NCI-H2227 (cell line): ENCODE measurements around the gene MAGOHB.
"Not testable (repeated sequence)": the region's sequence is repeated elsewhere in the genome, so short reads cannot be mapped to it uniquely, and the experiment has no call there.

Experiments used
- DNase-seq: peaks from one replicate; lab custom pipeline; 2025; ENCODE audit not compliant: unreplicated experiment; lab: John Stamatoyannopoulos, UW

MAGOHB gene

DNA sequence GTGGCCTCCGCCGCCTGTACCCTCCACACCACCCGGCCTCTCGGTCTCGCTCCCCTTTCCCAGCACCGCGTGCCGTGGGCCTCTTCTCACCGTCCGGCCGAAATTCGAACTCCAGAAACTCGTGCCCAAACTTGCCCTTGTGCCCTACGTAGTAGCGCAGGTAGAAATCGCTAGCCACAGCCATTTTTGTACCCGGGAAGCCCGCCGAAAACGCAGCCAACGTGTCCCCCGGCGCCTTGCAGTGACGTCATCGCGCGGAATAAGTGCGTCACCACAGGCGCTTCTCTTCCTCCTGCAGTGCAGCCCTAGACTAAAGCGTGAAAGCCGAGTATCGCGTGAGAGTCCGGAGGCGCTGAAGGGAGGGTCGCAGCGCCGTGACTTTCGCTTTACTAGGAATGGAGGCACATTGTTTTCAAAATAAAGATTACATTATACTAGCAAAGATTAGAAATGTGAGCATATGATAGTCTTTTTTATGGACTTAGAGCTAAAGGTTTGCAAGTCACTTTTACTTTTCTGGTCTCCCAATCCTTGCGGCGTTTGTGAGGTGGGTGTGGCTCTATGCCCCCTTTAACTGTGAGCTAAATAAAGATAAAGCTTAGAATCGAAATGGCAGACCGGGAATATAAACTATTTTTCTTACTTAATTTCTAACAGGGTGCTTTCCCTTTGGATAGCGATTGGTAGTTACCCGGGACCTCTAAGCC lies at the start of gene MAGOHB:
MAGOHB (minus strand) TSS at position 261 of the 707 bp plus-strand sequence; CDS start at position 184, 77 bp downstream.
- DNase-seq = peak; percentile 95

GRCh38 chr12:10661338-10661737 lies 47.9 kb upstream of the MAGOHB start:
- DNase-seq = no peak

- no peak for DNase-seq
Measured at GRCh38 chr12:10654003-10654402, 40.6 kb upstream of the MAGOHB start.

GRCh38 chr12:10652192-10652591 lies 38.8 kb upstream of the MAGOHB start:
- DNase-seq = no peak

GRCh38 chr12:10646576-10646975 lies 33.2 kb upstream of the MAGOHB start:
- not testable (repeated sequence) for DNase-seq

DNA sequence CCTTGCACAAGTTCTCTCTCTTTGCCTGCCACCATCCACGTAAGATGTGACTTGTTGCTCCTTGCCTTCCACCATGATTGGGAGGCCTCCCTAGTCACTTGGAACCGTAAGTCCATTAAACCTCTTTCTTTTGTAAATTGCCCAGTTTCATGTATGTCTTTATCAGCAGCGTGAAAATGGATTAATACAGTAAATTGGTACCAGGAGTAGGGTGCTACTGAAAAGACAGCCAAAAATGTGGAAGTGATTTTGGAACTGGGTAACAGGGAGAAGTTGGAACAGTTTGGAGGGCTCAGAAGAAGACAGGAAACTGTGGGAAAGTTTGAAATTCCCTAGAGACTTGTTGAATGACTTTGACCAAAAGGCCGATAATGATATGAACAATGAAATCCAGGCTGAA lies 32.5 kb upstream of the MAGOHB start:
- no peak for DNase-seq

DNA sequence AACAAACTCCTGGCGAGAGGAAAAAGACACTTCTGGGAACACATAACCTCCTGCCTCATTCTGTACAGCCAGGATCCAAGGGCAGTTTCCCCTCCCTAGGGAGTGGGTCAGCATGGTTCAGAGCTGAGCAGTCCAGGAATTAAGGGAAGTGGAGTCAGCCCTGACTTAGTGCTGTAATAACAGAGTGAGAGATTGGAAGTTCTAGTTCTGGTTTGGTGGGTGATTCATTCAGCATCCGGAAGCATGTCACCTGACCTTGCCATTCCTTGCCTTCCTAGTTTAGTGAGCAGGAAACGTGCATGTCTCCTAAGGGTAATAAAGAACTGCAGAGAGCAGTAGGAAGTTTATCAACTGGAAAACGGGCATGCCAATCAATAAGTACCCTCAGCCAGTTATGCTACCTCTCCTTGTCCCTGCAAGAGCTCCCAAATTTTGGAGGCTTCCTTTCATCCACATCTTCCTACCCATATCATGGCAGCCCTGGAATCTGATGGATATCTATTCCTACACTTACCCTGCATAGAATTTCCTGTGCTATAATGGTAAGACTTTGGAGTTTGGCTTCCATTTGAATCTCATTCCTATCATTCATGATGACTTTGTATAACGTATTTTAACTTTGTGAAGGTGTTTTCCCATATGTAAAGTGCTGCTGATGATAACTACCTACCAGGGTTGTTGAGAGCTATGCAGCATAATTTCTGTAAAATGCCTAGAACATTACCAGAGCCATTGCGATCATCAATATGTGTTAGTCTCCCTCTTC lies 28.5 kb upstream of the MAGOHB start:
- no peak for DNase-seq

DNA sequence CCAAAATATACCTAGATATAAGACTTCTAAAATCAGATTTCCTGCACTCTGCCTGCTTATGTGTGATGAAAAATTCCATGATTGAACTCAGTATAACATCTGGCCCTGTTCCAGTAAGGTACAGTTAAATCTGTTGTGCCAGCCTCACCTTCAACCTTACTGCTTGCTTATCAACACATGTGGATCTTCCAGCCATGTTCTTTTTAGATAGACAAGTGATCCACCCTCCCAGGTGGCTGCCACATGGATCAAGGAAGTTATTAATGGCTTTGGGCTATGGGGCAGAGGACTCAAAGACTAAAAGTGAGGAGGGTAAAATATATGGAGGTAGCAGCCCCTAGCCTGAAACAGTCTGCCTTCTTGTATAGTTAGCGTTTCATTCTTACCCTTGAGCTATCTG lies 25.3 kb upstream of the MAGOHB start:
- DNase-seq = no peak

GRCh38 chr12:10636611-10637010 lies 23.2 kb upstream of the MAGOHB start:
- no peak for DNase-seq

DNA sequence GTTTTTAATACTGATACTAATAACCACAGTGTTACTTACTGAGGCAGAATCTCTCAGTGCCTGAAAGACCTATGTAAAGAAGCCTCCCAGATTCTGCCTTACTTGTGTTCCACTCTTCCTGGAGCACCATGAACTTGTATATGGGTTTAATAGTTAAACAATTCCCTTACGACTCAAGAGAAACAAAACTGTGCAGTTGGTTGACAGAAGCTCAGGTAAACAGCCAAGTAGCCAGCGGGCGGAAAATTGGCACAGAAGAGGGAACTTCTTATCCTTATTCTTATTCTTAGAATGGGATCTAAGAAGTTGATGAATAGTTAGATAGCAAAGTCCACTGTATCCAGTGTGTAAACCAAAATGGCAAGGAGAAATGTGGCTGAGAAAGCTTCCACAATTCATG lies 22.7 kb upstream of the MAGOHB start:
- DNase-seq = no peak

DNA sequence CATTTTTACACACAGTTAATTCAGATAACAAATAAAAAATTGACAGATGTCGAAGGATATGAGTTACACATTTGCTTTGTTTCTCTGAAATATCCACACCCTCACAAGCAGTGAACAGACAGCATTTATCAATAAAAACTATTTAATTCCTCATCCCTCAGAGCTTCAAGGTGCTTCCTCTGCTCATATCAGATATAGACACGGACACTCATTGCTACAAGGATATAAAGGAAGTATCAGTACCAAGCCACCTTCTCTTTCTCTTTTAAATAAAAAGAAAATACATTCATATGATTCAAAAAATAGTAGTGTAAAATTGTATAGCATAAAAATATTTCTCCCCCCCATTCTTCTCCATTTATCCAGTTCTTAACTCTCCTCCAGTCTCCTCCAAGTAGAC lies 21.9 kb upstream of the MAGOHB start:
- DNase-seq = no peak

DNA sequence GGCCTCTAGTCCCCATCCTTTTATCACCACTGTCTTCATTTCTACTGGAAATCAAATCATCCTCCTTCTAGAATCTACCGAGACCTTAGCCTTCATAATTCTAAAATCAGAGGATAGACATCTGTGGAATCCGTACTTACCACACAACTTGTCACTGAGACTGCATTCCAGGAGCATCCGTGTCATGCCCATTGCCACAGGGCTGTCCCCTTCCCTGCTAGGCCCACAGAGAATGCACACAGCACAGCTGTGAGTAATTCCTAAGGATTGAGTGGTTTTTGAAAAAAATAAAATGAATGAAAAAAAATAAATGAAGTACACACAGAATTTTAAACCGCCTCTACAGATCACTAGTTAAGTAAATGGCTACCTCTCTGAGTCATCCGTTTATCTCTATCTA lies 21.0 kb upstream of the MAGOHB start:
- no peak for DNase-seq

GRCh38 chr12:10633541-10633940 lies 20.1 kb upstream of the MAGOHB start:
- no peak for DNase-seq

- DNase-seq = no peak
Measured at GRCh38 chr12:10632226-10632625, 18.8 kb upstream of the MAGOHB start.

- DNase-seq = no peak
Measured at GRCh38 chr12:10624605-10625004, 11.2 kb upstream of the MAGOHB start.

GRCh38 chr12:10623131-10623530 lies 9.7 kb upstream of the MAGOHB start:
- DNase-seq = no peak

DNA sequence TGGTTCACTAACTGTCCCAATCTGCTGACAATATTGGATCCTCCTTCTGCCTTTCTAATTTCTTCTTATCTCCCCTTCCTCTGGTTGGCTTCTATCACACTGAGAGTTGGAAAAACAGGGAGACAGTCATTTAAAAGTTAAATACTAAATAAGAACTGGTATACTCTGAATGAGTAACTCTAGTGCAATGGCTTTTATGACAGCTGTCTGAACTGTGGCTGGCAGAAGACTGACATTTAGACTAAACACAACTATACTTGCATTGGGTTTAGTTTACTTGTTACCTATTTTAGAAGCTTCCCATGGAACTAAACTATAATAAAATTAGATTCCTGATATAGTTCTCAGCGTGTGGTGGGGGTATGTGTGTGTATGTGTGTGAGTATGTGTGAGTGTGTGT lies 7.9 kb upstream of the MAGOHB start:
- no peak for DNase-seq

GRCh38 chr12:10620078-10620779 lies 6.8 kb upstream of the MAGOHB start:
- no peak for DNase-seq

- DNase-seq = no peak
Measured at GRCh38 chr12:10618338-10618987, 5.1 kb upstream of the MAGOHB start.

DNA sequence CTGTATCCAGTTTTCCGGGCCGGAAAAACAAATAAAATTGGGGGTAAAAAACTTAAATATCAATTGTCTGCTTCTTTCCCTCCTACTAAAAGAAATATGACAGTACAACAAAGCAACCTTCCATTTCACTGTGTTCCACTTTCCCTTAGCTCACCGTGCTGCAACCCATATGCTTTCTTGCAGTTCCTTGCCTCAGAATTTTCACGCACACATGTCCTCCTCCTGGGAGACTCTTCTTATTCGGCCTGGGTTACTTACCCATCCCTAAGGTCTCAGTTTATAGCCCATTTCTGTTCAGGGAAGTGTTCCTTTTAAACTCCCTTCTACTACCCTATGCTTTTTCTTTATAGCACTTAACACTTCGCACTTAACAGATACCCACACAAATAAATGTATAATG lies 4.5 kb upstream of the MAGOHB start:
- no peak for DNase-seq

DNA sequence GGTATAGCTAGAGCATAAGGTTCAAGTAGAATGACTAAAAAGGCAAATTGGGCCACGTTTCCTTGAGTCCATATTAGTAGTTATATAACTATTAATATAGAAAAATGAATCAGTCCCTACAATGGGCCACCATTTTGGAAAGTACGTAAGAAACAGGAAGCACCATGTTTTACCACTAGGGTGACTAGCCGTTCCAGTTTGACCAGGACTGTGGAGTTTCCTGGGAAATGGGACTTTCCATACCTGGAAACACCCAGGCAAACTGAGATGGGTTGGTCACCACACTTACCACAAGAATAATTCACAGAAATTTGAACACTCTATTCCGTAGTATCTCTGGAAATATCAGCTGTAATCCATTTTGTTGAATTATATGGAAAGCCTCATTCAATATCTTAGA lies 2.1 kb upstream of the MAGOHB start:
- no peak for DNase-seq

DNA sequence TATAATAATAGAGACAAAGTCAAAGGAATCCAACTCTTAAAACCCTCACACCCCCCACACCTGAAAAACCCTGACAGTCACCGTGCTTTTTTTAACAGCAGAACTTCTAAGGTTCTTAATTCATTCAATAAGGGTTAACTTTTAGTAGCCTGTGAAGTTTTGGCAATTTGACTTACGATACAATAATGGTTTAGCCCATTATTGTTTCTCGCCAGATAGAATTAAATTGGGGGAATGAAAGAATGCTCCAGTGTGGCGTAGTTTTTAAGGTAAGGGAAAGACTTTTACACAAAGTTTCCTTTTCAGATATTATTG lies 604 bp upstream of the MAGOHB start:
- no peak for DNase-seq
